ENCODE results near the gene BCL2. TPM values are rescaled to one million over a fixed set of nuclear protein-coding genes. Genes with fewer than 3 reads are reported as not detected.

Gene BCL2
- total RNA-seq, 2 experiments from 2014 or later, result 62.8 to 67.3 TPM

GRCh38 chr18:63098018-63098981, 221.3 kb downstream of the BCL2 start:
- Mint-ChIP-seq H3K4me3 (peak overlapping the region; percentile 42), H3K27ac (peak overlapping the region; percentile 66), H3K27me3 (peaks cover 4% of the 10 kb centered on the region), H3K4me1 (peaks cover 47% of the 10 kb centered on the region), H3K36me3 (peaks cover 2% of the 10 kb centered on the region), H3K9me3 (peaks cover 2% of the 10 kb centered on the region)
- peak; percentile 62 for DNase-seq

DNA sequence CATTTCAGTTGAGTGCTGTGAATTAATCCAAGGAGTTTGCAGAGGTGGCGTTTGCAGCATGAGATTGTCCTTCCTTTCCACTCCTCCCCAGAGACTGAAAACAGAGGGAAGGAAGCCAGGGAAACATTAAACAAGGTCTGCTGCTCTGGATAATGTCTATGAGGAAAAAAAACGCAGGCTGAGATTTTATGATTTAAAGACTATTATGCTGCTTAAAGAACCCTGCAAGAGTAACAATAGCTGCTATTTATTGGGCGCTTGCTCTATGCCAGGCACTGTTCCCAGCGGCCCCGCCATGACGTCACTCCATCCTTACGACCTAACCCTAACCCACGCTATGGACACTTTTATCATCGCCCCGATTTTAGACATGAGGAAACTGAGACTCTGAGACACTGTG, 222.4 kb downstream of the BCL2 start:
- no peaks in the 10 kb centered on the region for H3K27me3 Mint-ChIP-seq

GRCh38 chr18:63096327-63096874, 223.2 kb downstream of the BCL2 start:
- H3K4me3 Mint-ChIP-seq, result no peak overlapping the region
- H3K36me3 Mint-ChIP-seq, result no peaks in the 10 kb centered on the region
- no peak for DNase-seq
- H3K27ac Mint-ChIP-seq, result no peak overlapping the region
- no peaks in the 10 kb centered on the region for H3K27me3 Mint-ChIP-seq
- H3K9me3 Mint-ChIP-seq, result no peaks in the 10 kb centered on the region
- peaks cover 43% of the 10 kb centered on the region for H3K4me1 Mint-ChIP-seq

More for the DNA sequence above, 222.4 kb downstream of the BCL2 start:
- Mint-ChIP-seq H3K36me3 (no peaks in the 10 kb centered on the region), H3K9me3 (no peaks in the 10 kb centered on the region), H3K4me1 (peaks cover 47% of the 10 kb centered on the region), H3K4me3 (no peak overlapping the region), H3K27ac (no peak overlapping the region)
- DNase-seq, result no peak

DNA sequence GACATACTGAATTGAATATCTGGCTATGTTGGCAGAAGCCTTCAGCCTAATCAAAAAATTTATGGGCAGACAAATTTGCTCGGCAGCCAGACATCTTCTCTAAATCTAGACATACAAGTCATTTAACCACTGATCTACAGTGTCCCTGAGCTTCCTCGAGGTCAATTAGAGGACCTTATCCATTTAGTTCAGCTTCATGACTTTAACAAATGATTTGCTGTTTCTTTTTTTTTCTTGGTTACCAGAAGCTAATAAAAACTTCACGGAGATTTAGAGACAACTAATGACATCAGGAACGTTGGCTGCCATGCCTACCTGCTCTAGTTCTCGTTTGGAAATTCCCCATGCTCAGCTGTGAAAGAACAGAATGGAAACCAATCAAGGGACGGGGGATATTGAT, 223.8 kb downstream of the BCL2 start:
- no peak for DNase-seq
- Mint-ChIP-seq H3K9me3 (no peaks in the 10 kb centered on the region), H3K4me1 (peaks cover 41% of the 10 kb centered on the region), H3K36me3 (no peaks in the 10 kb centered on the region), H3K27me3 (no peaks in the 10 kb centered on the region), H3K4me3 (no peak overlapping the region), H3K27ac (no peak overlapping the region)

- Mint-ChIP-seq H3K36me3 (no peaks in the 10 kb centered on the region), H3K4me3 (no peak overlapping the region), H3K27me3 (no peaks in the 10 kb centered on the region), H3K9me3 (no peaks in the 10 kb centered on the region), H3K4me1 (peaks cover 4% of the 10 kb centered on the region), H3K27ac (no peak overlapping the region)
- no peak for DNase-seq
Observed at GRCh38 chr18:63091671-63092364, 227.8 kb downstream of the BCL2 start.

DNA sequence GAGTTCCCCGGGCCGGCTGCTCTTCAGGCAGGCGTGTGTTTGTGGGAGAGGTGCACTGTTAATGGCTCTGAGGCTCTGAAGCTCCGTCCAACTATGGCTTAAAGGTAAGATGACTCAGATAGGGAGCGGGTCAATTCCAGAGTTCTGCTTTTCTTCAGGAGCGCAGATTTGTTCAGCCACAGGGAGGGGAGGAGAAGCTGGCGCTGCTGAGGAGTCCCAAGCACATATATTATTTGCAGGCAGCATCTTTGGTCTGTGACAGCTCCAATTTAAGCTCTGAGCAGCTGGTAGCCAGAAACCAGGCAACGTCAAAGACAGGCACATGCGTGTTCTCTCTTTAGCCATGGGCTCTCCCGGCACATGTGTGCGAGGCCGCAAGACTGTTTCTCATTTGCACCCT, 229.2 kb downstream of the BCL2 start:
- no peaks in the 10 kb centered on the region for H3K4me1 Mint-ChIP-seq
- H3K27ac Mint-ChIP-seq, result no peak overlapping the region
- no peak for DNase-seq
- H3K9me3 Mint-ChIP-seq, result no peaks in the 10 kb centered on the region
- H3K4me3 Mint-ChIP-seq, result no peak overlapping the region
- no peaks in the 10 kb centered on the region for H3K36me3 Mint-ChIP-seq
- H3K27me3 Mint-ChIP-seq, result no peaks in the 10 kb centered on the region

DNA sequence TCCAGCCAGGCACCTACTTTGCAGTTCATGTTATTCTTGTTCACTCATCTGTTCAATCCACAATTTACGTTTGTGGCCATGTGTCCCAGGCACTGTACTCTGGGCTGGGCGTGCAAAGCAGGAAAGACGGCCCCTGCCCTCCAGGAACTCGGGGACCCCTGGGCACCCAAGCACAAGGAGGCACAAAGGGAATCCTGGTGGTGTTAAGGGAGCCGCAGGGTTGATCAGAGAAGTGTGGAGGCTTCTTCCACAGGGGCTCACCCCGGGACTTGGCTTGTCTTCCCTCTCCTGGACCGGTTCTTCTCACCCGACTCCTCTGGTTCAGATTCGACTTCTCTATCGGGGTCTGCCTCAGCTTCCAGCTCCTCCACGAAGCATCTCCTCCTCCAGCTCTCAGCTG, 230.5 kb downstream of the BCL2 start:
- no peaks in the 10 kb centered on the region for H3K9me3 Mint-ChIP-seq
- H3K4me3 Mint-ChIP-seq, result no peak overlapping the region
- H3K27ac Mint-ChIP-seq, result no peak overlapping the region
- no peaks in the 10 kb centered on the region for H3K27me3 Mint-ChIP-seq
- H3K4me1 Mint-ChIP-seq, result no peaks in the 10 kb centered on the region
- H3K36me3 Mint-ChIP-seq, result no peaks in the 10 kb centered on the region
- no peak for DNase-seq

DNA sequence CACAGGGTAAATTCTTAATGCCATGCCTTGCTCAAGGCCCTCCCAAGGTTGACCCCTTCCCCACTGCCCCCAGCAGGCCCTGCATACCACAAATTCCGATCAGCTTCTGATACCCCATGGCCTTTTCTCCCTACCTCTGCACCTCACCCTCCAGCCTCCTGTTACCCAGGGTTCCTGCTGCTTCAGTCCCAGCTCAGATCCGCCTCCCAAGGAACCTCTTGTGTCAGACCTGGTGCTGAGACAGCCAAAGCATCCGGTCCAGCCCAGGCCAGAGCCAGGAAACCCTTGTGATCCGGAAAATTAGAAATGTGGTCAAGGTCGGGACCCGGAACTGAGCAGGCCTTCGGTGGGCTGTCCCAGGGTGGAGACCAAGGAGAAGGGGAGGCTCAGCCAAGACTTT, 231.3 kb downstream of the BCL2 start:
- H3K36me3 Mint-ChIP-seq, result no peaks in the 10 kb centered on the region
- DNase-seq, result no peak
- H3K9me3 Mint-ChIP-seq, result no peaks in the 10 kb centered on the region
- H3K4me1 Mint-ChIP-seq, result no peaks in the 10 kb centered on the region
- no peaks in the 10 kb centered on the region for H3K27me3 Mint-ChIP-seq
- no peak overlapping the region for H3K4me3 Mint-ChIP-seq
- no peak overlapping the region for H3K27ac Mint-ChIP-seq

GRCh38 chr18:63087421-63088230, 231.9 kb downstream of the BCL2 start:
- no peaks in the 10 kb centered on the region for H3K9me3 Mint-ChIP-seq
- H3K4me1 Mint-ChIP-seq, result no peaks in the 10 kb centered on the region
- no peak overlapping the region for H3K27ac Mint-ChIP-seq
- H3K36me3 Mint-ChIP-seq, result no peaks in the 10 kb centered on the region
- DNase-seq, result no peak
- no peak overlapping the region for H3K4me3 Mint-ChIP-seq
- no peaks in the 10 kb centered on the region for H3K27me3 Mint-ChIP-seq

GRCh38 chr18:63085611-63086010, 234.0 kb downstream of the BCL2 start:
- no peaks in the 10 kb centered on the region for H3K9me3 Mint-ChIP-seq
- no peak overlapping the region for H3K4me3 Mint-ChIP-seq
- no peaks in the 10 kb centered on the region for H3K27me3 Mint-ChIP-seq
- H3K36me3 Mint-ChIP-seq, result no peaks in the 10 kb centered on the region
- no peak overlapping the region for H3K27ac Mint-ChIP-seq
- no peak for DNase-seq
- no peaks in the 10 kb centered on the region for H3K4me1 Mint-ChIP-seq

DNA sequence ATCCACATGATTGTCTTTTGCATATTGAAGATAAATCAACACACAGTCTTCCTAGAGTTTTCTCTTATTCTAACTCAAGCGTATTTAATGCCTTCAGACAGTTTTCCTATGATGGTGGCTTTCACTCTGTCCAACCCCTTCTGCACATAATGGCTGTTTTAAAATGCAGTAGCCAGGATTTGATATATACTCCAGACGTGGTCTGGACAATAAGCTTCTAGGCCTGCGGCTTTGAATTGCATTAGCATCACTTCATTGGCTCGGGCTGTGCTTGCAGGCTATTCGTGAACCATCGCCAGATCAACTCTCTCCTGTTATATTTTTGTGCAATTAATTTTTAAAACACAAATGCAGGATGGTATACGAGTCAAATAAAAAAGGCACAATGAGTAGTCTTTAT, 235.3 kb downstream of the BCL2 start:
- H3K36me3 Mint-ChIP-seq, result peaks cover 4% of the 10 kb centered on the region
- H3K27me3 Mint-ChIP-seq, result no peaks in the 10 kb centered on the region
- no peak for DNase-seq
- H3K9me3 Mint-ChIP-seq, result peaks cover 5% of the 10 kb centered on the region
- H3K4me1 Mint-ChIP-seq, result no peaks in the 10 kb centered on the region
- H3K27ac Mint-ChIP-seq, result no peak overlapping the region
- H3K4me3 Mint-ChIP-seq, result no peak overlapping the region

- no peaks in the 10 kb centered on the region for H3K4me1 Mint-ChIP-seq
- no peak for DNase-seq
- no peaks in the 10 kb centered on the region for H3K27me3 Mint-ChIP-seq
- H3K27ac Mint-ChIP-seq, result no peak overlapping the region
- no peak overlapping the region for H3K4me3 Mint-ChIP-seq
- peaks cover 4% of the 10 kb centered on the region for H3K36me3 Mint-ChIP-seq
- H3K9me3 Mint-ChIP-seq, result peaks cover 5% of the 10 kb centered on the region
Observed at GRCh38 chr18:63083555-63083954, 236.0 kb downstream of the BCL2 start.

DNA sequence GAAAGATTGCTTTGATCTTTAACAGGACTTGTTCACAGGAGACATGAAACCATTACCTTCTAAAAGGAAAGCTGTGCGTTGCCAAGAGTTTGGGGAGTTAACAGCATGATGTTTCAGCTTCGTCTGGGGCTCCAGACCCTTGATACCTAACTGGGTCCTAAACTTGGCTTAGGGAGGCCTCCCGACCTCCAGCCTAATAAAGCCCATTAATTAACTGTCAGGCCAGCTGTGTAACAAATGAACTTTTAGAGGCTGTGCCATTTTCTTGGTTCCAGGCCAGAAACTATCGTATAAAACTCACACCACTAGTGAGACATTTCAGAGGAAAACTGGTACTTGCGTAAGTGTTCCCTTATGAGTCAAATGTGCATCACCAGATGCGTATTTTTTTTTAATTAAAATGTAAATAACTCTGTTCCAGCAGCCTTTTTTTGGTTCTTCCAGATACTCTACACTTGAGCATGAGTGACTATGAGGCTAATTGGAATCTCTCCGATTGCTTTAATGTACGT, 236.5 kb downstream of the BCL2 start:
- Mint-ChIP-seq H3K27ac (no peak overlapping the region), H3K4me3 (no peak overlapping the region)
- no peak for DNase-seq

GRCh38 chr18:63082366-63083019, 237.1 kb downstream of the BCL2 start:
- Mint-ChIP-seq H3K36me3 (peaks cover 4% of the 10 kb centered on the region), H3K4me3 (no peak overlapping the region), H3K27me3 (no peaks in the 10 kb centered on the region), H3K9me3 (peaks cover 5% of the 10 kb centered on the region), H3K4me1 (no peaks in the 10 kb centered on the region), H3K27ac (no peak overlapping the region)
- no peak for DNase-seq

More for the DNA sequence above, 236.5 kb downstream of the BCL2 start:
- Mint-ChIP-seq H3K27me3 (no peaks in the 10 kb centered on the region), H3K36me3 (peaks cover 4% of the 10 kb centered on the region), H3K4me1 (no peaks in the 10 kb centered on the region), H3K9me3 (peaks cover 5% of the 10 kb centered on the region)
